ENCODE measurements around the gene ASS1. TPM values are rescaled to one million over a fixed set of nuclear protein-coding genes. Genes with fewer than 3 reads are reported as not detected.

The ASS1 gene
- total and polyA plus RNA-seq, 2 of the 13 experiments (the other 11 are each of a cell fraction or from before 2014, with no cell fraction given) = 77.6 to 122 TPM

- CTCF ChIA-PET (ENCODE audit: low intra/inter-chr PET ratio, low total read pairs) = interaction anchor here (1.4 kb wide), 1 partner anchor 19 kb away, joined by 3 read pairs; no protein-coding TSS in a partner anchor
- Histone ChIP-seq H3K79me2 (ENCODE audit: insufficient read depth, low read length) (no peaks in the 10 kb centered on the region), H3K9me3 (ENCODE audit: low read length) (no peaks in the 10 kb centered on the region), H4K20me1 (ENCODE audit: insufficient read depth, low read length) (peaks cover 14% of the 10 kb centered on the region; the same call in 1 of the 2 replicates), H3K4me3 (replicated peaks in 1 of 3; ENCODE audit: insufficient read depth in 1 of 3, low read depth in 2 of 3, low read length in 3 of 3) (peak overlapping the region in 1 of 3 experiments; percentile 53; a peak in 1 of 6 replicates), H3K9ac (ENCODE audit: insufficient read depth, low read depth, low read length) (no peak overlapping the region), H3K27ac (ENCODE audit: extremely low read length, insufficient read depth, low read length) (no peak overlapping the region), H3K36me3 (replicated peaks in 1 of 2; ENCODE audit: control insufficient read depth in 1 of 2, insufficient read depth in 2 of 2, low read length in 2 of 2) (no peaks in the 10 kb centered on the region), H3K4me1 (ENCODE audit: insufficient read depth, low read length) (peaks cover 74% of the 10 kb centered on the region), H2AFZ (ENCODE audit: low read length) (no peak overlapping the region), H3K4me2 (ENCODE audit: low read depth, low read length) (peak overlapping the region; percentile 62), H3K27me3 (ENCODE audit: control insufficient read depth in 1 of 2, insufficient read depth in 2 of 2, low read length in 2 of 2) (no peaks in the 10 kb centered on the region; a peak in 1 of 5 replicates)
- WGBS (ENCODE audit: low lambda C conversion rate) = 48% methylated on average over 7 of the region's 23 CpGs
- ATAC-seq (peak; percentile 49), DNase-seq (ENCODE audit: low spot score) (peak; percentile 61), FAIRE-seq (peak; percentile 64)
- in situ Hi-C loops (cut with HindIII; ENCODE audit: extremely low pct_ligation_motif_present, low pct_unique_long_range_greater_than_20kb) = loop anchor here (5.0 kb wide), 1 partner anchor 231 kb away; no protein-coding TSS in a partner anchor
- POLR2A ChIA-PET = no interaction called here
- intact Hi-C loops (cut with micrococcal nuclease; ENCODE audit: unreplicated experiment) = loop anchor here (2.0 to 10.0 kb wide), 3 partner anchors 19 to 391 kb away; no protein-coding TSS in a partner anchor
- no TSS peak for BruUV-seq (replicated peaks)
- TF ChIP-seq, protein P1, sequence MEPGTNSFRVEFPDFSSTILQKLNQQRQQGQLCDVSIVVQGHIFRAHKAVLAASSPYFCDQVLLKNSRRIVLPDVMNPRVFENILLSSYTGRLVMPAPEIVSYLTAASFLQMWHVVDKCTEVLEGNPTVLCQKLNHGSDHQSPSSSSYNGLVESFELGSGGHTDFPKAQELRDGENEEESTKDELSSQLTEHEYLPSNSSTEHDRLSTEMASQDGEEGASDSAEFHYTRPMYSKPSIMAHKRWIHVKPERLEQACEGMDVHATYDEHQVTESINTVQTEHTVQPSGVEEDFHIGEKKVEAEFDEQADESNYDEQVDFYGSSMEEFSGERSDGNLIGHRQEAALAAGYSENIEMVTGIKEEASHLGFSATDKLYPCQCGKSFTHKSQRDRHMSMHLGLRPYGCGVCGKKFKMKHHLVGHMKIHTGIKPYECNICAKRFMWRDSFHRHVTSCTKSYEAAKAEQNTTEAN (CRISPR knock-in tag; conservative IDR thresholded peaks at IDR 0.05) = no peak
- TF ChIP-seq SNRNP70 (IDR thresholded peaks at IDR 0.05; ENCODE audit: low read depth, low read length) (no peak), ZNF33A (CRISPR knock-in tag; IDR thresholded peaks at IDR 0.05; ENCODE audit: borderline replicate concordance) (no peak), ZNF20 (CRISPR knock-in tag; IDR thresholded peaks at IDR 0.05) (no peak), HDAC6 (IDR thresholded peaks at IDR 0.05; ENCODE audit: low read depth, low read length) (no peak), GATA4 (IDR thresholded peaks at IDR 0.05; ENCODE audit: borderline replicate concordance, low read depth) (no peak), TCF12 (IDR thresholded peaks at IDR 0.05) (no peak), TCF12 (CRISPR knock-in tag; IDR thresholded peaks at IDR 0.05) (peak; percentile 29; the same call in 1 of the 2 replicates), ZNF589 (CRISPR knock-in tag; conservative IDR thresholded peaks at IDR 0.05) (0 out of 2 replicates have a peak, but pooled peaks have one; percentile 8), ZFP36 (IDR thresholded peaks at IDR 0.05; ENCODE audit: borderline replicate concordance, low read depth, low read length, partially characterized antibody) (no peak), ZBTB7A (CRISPR knock-in tag; IDR thresholded peaks at IDR 0.05) (0 out of 2 replicates have a peak, but pooled peaks have one; percentile 36), SNAI1 (CRISPR knock-in tag; IDR thresholded peaks at IDR 0.05; ENCODE audit: borderline replicate concordance) (no peak), FOXA1 (IDR thresholded peaks at IDR 0.05) (no peak), FOXA1 (CRISPR knock-in tag; IDR thresholded peaks at IDR 0.05) (no peak), HNF4A (CRISPR knock-in tag; IDR thresholded peaks at IDR 0.05) (peak; percentile 49; the same call in 1 of the 2 replicates), ZNF564 (CRISPR knock-in tag; IDR thresholded peaks at IDR 0.05) (0 out of 2 replicates have a peak, but pooled peaks have one; percentile 23)
- TF ChIP-seq, protein P2, sequence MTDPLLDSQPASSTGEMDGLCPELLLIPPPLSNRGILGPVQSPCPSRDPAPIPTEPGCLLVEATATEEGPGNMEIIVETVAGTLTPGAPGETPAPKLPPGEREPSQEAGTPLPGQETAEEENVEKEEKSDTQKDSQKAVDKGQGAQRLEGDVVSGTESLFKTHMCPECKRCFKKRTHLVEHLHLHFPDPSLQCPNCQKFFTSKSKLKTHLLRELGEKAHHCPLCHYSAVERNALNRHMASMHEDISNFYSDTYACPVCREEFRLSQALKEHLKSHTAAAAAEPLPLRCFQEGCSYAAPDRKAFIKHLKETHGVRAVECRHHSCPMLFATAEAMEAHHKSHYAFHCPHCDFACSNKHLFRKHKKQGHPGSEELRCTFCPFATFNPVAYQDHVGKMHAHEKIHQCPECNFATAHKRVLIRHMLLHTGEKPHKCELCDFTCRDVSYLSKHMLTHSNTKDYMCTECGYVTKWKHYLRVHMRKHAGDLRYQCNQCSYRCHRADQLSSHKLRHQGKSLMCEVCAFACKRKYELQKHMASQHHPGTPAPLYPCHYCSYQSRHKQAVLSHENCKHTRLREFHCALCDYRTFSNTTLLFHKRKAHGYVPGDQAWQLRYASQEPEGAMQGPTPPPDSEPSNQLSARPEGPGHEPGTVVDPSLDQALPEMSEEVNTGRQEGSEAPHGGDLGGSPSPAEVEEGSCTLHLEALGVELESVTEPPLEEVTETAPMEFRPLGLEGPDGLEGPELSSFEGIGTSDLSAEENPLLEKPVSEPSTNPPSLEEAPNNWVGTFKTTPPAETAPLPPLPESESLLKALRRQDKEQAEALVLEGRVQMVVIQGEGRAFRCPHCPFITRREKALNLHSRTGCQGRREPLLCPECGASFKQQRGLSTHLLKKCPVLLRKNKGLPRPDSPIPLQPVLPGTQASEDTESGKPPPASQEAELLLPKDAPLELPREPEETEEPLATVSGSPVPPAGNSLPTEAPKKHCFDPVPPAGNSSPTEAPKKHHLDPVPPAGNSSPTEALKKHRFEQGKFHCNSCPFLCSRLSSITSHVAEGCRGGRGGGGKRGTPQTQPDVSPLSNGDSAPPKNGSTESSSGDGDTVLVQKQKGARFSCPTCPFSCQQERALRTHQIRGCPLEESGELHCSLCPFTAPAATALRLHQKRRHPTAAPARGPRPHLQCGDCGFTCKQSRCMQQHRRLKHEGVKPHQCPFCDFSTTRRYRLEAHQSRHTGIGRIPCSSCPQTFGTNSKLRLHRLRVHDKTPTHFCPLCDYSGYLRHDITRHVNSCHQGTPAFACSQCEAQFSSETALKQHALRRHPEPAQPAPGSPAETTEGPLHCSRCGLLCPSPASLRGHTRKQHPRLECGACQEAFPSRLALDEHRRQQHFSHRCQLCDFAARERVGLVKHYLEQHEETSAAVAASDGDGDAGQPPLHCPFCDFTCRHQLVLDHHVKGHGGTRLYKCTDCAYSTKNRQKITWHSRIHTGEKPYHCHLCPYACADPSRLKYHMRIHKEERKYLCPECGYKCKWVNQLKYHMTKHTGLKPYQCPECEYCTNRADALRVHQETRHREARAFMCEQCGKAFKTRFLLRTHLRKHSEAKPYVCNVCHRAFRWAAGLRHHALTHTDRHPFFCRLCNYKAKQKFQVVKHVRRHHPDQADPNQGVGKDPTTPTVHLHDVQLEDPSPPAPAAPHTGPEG (CRISPR knock-in tag; IDR thresholded peaks at IDR 0.05) = no peak
Measured at GRCh38 chr9:130451509-130452388, 7.0 kb downstream of the ASS1 start.

Data from HepG2 (cell line).